Activated CD4-positive, alpha-beta memory T cell treated with anti-CD3 and anti-CD28 coated beads for 36 hours (primary cell): ENCODE results near the gene NAGA. TPM values are rescaled to one million over a fixed set of nuclear protein-coding genes. Genes with fewer than 3 reads are reported as not detected.
"Not testable (repeated sequence)": the region's sequence is repeated elsewhere in the genome, so short reads cannot be mapped to it uniquely, and the experiment has no call there.

Experiments
- CTCF ChIA-PET: fragments of 350-600 bp; sonication (Branson Sonifier 250); formaldehyde crosslinking; loops from one replicate; lab custom pipeline; 2021; ENCODE audit warnings: antibody characterized with exemption, inconsistent platforms; lab: Charles Lee
- POLR2A ChIA-PET: fragments of 350-600 bp; sonication (Branson Sonifier 250); formaldehyde crosslinking; loops from one replicate; lab custom pipeline; 2021; ENCODE audit warnings: antibody characterized with exemption; lab: Charles Lee
- DNase-seq: peaks from one replicate; pipeline ENCODE4 v3.0.0-alpha.2; 2020
- H3K27ac Mint-ChIP-seq: one replicate; pipeline ENCODE4 v1.8.0; 2021; ENCODE audit warnings: mixed read lengths
- H3K27me3 Mint-ChIP-seq: one replicate; pipeline ENCODE4 v1.8.0; 2021; ENCODE audit warnings: mixed read lengths
- H3K36me3 Mint-ChIP-seq: one replicate; pipeline ENCODE4 v1.8.0; 2021; ENCODE audit warnings: mixed read lengths
- H3K4me1 Mint-ChIP-seq: one replicate; pipeline ENCODE4 v1.8.0; 2021; ENCODE audit warnings: low read depth, mixed read lengths
- H3K4me3 Mint-ChIP-seq: one replicate; pipeline ENCODE4 v1.8.0; 2021; ENCODE audit warnings: mild to moderate bottlenecking, mixed read lengths
- H3K9me3 Mint-ChIP-seq: one replicate; pipeline ENCODE4 v1.8.0; 2021; ENCODE audit warnings: mixed read lengths
- intact Hi-C: fragments of 100-400 bp; cut with micrococcal nuclease; formaldehyde crosslinking; loops from one replicate; pipeline ENCODE4 v1.15.1; 2023
- total RNA-seq, 2 experiments: library from RNA; stranded (reverse); gene quantifications; one replicate each; pipeline ENCODE4 v1.2.3, GENCODE V29; 2021

NAGA gene
- total RNA-seq, 2 experiments from 2014 or later: 28.9 to 30.5 TPM

DNA sequence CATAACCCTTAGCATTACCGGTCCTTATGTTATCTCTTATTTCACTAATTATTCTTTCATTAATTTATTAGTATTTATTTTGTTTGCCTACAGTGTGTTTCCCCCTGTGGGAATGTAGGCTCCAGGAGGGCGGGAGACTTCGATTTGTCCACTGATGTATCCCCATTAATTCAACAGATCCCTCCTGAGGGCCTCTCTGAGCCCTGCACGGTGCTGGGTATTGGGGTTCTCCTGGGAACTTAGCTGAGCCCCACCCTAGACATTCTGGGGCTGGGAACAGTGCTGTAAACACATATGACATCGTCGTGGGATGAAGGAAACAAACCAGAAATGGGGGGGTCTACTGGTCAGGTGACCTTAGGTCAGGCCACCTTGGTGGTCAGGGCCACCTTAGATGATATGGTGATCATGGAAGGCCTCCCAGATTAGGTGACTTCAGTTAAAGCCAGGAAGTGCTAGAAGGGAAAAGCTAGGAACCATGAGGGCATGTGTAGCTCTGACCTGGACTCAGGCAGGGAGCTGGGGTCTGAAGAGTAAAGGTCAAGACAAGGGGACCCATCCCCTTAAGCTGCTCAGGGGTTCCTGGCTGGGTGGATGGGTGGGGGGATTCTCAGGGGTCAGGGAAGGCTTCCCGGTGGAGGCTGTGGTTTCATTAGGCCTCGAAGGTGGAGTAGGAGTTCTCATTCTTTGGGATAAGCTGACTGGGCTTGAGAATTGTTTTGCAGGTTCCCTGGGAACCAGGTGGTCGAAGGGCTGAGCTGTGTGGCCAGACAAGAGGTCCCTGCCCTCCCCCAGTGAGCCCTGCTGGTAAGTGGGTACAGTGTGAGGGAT lies 4.4 kb upstream of the NAGA start:
- Mint-ChIP-seq H3K27ac (no peak overlapping the region), H3K36me3 (no peaks in the 10 kb centered on the region), H3K27me3 (no peaks in the 10 kb centered on the region), H3K4me3 (peak overlapping the region; percentile 23), H3K9me3 (no peaks in the 10 kb centered on the region), H3K4me1 (peaks cover 32% of the 10 kb centered on the region)
- ChIA-PET CTCF (interaction anchor here (0.7 to 2.4 kb wide), 5 partner anchors 12 to 119 kb away, joined by 3 to 18 read pairs (median 5); partner anchors contain the start of gene NDUFA6), POLR2A (interaction anchor here (1.6 kb wide), 1 partner anchor 15 kb away, joined by 9 read pairs; the partner anchor contains the start of gene NDUFA6)
- intact Hi-C loops: loop anchor here (5.0 kb wide), 4 partner anchors 43 to 293 kb away; partner anchors contain the start of genes CENPM and SEPTIN3
- DNase-seq: no peak

DNA sequence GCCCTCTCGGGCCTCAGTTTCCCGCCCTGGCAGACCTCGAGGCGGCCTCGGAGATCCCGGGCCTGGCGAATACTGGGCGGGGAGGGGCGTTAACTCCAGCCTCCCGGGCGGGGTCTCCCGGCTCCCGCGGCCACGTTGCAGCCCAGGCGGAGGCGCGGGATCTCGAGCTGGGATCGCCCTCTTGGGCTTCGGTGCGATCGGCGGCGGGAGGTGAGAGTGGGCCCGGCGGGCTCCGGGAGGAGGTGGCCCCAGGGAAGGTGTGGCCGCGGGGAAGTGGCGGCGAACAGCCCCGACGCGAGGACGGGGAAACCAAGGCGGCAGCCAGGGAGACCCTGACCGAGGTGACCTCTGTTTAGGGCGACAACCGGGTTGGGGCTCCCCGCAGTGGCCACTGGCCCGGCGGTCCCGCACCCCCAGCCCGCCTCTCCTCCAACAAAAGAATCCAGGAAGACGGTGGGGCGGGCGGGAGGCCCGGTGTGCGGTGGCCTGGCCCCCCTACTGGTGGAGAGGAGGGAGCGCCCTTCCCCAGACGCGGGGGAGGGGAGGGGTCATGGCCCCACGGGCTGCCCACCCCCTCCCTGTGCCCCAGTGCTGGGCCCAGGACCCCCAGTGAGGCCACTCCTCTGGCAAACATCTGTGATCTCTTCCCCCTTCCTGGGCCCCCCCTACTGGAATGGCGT lies 3.7 kb upstream of the NAGA start, which contains the start of gene PHETA2:
Gene PHETA2 (plus strand): TSS at position 117 of the 680 bp plus-strand sequence. CDS start 3,046 bp downstream, outside the sequence.
- CTCF ChIA-PET: no interaction called here
- POLR2A ChIA-PET: interaction anchor here (0.6 to 1.6 kb wide), 2 partner anchors 16 kb away, joined by 3 to 9 read pairs; partner anchors contain the start of gene NDUFA6
- DNase-seq: peak; percentile 70
- H3K36me3 Mint-ChIP-seq: no peaks in the 10 kb centered on the region
- intact Hi-C loops: loop anchor here (5.0 kb wide), 4 partner anchors 42 to 292 kb away; partner anchors contain the start of genes CENPM and SEPTIN3
- peak within 1 kb of the TSS; percentile 28 for H3K27ac Mint-ChIP-seq
- peaks cover 32% of the 10 kb centered on the region for H3K4me1 Mint-ChIP-seq
- H3K9me3 Mint-ChIP-seq: no peaks in the 10 kb centered on the region
- no peaks in the 10 kb centered on the region for H3K27me3 Mint-ChIP-seq
- peak within 1 kb of the TSS; percentile 59 for H3K4me3 Mint-ChIP-seq

DNA sequence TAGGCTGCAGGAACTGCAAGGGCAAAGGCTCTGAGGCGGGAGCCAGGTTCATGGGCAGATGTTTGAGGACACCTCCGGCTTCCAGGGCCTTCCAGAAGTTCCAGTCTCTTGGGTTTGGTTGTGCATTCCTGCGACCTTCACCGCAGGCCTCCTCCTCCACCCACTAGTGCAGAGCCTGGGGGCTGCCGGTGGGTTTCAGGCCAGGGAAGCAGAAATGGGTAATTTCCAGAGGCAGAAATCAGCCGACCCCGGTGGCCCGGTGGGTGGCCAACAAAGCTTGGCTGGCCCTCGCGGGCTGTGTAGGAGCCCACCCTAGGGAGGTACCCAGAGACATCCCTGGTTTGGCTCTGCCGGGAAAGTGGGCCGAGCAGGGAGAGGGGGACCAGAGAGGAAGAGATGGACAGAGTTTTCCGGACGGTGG lies 3.0 kb upstream of the NAGA start:
- Mint-ChIP-seq H3K27me3 (no peaks in the 10 kb centered on the region), H3K4me1 (peaks cover 31% of the 10 kb centered on the region), H3K9me3 (no peaks in the 10 kb centered on the region), H3K36me3 (no peaks in the 10 kb centered on the region), H3K4me3 (peak overlapping the region; percentile 59), H3K27ac (peak overlapping the region; percentile 28)
- ChIA-PET CTCF (no interaction called here), POLR2A (interaction anchor here (0.6 kb wide), 1 partner anchor 16 kb away, joined by 3 read pairs; no protein-coding TSS in a partner anchor)
- intact Hi-C loops: loop anchor here (5.0 kb wide), 4 partner anchors 41 to 291 kb away; partner anchors contain the start of genes CENPM and SEPTIN3
- DNase-seq: no peak

DNA sequence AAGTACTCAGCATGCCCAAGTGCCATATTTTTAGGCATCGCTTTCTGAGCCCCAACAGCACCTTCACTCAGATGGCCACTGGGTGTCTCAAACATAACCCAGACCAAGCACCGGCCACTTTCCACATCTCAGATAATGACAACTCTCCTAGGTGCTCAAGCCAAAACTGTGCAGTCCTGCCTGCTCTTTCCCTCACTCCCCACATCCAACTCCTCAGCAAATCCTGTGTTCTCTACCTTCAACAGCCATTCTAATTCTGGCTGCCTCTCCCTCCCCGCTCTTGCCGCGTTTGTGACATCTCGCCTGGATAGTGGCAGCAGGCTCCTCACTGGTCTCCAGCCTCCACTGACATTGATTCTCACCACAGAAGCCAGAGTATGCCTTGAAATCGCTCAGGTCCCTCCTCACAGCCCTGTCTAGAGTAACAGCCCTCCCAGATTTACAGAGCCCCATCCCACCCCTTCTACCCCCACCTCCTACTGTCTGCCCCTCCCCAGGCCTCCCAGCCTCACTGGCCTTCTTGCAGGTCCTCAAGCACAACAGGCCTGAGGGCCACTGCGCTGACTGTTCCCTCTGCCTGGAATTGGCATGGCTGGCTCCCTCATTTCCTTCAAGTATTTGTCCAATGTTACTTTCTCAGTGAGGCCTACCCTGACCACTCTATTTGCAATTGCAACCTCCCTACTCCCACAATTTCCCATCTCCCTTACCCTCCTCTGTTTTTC lies 2.2 kb upstream of the NAGA start:
- peak overlapping the region; percentile 59 for H3K4me3 Mint-ChIP-seq
- no peaks in the 10 kb centered on the region for H3K27me3 Mint-ChIP-seq
- CTCF ChIA-PET: no interaction called here
- no peaks in the 10 kb centered on the region for H3K9me3 Mint-ChIP-seq
- intact Hi-C loops: loop anchor here (5.0 kb wide), 4 partner anchors 40 to 290 kb away; partner anchors contain the start of genes CENPM and SEPTIN3
- H3K4me1 Mint-ChIP-seq: peaks cover 30% of the 10 kb centered on the region
- no peak overlapping the region for H3K27ac Mint-ChIP-seq
- no peak for DNase-seq
- POLR2A ChIA-PET: no interaction called here
- no peaks in the 10 kb centered on the region for H3K36me3 Mint-ChIP-seq

DNA sequence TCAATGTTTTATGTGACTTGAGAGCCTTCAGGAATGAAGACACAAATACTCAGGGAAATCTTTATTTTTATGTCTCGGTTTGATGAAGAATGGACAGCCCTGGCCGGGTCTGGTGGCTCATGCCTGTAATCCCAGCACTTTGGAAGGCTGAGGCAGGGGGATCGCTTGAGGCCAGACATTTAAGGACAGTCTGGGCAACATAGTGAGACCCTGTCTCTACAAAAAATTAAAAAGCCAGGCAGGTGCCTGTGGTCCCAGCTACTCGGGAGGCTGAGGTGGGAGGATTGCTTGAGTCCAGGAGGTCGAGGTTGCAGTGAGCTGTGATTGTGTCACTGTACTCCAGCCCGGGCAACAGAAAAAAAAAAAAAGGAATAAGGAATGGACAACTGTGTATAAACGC lies 896 bp upstream of the NAGA start:
- H3K9me3 Mint-ChIP-seq, H3K27me3 Mint-ChIP-seq, DNase-seq, H3K36me3 Mint-ChIP-seq: not testable (repeated sequence)
- intact Hi-C loops: loop anchor here (5.0 kb wide), 4 partner anchors 39 to 289 kb away; partner anchors contain the start of genes CENPM and SEPTIN3
- ChIA-PET CTCF (interaction anchor here (0.7 to 0.9 kb wide), 2 partner anchors 105 to 367 kb away, joined by 3 read pairs; no protein-coding TSS in a partner anchor), POLR2A (interaction anchor here (2.1 to 2.4 kb wide), 2 partner anchors 8 to 19 kb away, joined by 18 to 19 read pairs; partner anchors contain the start of genes NDUFA6 and SMDT1)
- peak overlapping the region; percentile 89 for H3K27ac Mint-ChIP-seq
- H3K4me3 Mint-ChIP-seq: peak overlapping the region; percentile 88
- H3K4me1 Mint-ChIP-seq: peaks cover 32% of the 10 kb centered on the region

DNA sequence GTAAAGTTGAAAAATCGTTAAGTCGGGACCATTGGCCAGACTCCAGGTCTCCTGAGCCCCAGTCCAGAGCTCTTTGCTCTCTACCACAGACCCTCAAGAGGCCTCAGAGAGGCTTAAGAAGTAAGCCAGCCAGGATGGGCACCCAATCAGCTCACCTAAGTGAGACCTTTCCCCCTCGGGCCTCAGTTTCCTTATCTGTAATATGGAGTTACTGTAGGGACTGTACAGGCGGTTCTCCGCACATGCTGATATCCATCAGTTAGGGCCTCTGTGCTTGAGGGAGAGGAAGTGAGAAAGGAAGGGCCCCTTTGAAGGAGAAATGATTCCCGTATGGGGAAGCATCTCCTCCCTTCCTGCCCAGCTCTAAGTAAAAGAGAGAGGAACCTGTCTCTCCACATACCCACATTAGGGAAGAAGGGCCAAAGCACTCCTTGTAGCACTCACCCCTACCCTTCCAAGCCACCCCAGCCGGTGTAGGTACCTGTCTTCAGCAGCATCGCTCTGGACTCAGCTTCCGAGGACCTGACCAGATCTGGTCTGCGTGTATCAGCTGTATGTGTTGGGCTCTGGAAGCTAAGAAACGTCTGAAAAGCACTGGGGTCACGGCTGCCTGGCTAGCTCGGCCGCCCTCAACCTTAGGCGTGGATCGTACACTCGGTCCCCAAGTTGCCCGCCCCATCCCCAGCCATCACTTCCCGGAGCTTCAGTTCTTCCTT lies 653 bp downstream of the NAGA start:
- ChIA-PET POLR2A (interaction anchor here (0.5 to 2.6 kb wide), 10 partner anchors 10 to 269 kb away, joined by 3 to 19 read pairs (median 4); partner anchors contain the start of genes CCDC134, CENPM, NDUFA6 and SMDT1), CTCF (interaction anchor here (0.7 to 1.6 kb wide), 6 partner anchors 20 to 374 kb away, joined by 3 to 5 read pairs (median 4); partner anchors contain the start of gene NDUFA6)
- Mint-ChIP-seq H3K9me3 (no peaks in the 10 kb centered on the region), H3K36me3 (peaks cover 16% of the 10 kb centered on the region), H3K27ac (peak overlapping the region; percentile 89), H3K4me1 (peaks cover 26% of the 10 kb centered on the region), H3K4me3 (peak overlapping the region; percentile 88), H3K27me3 (no peaks in the 10 kb centered on the region)
- intact Hi-C loops: loop anchor here (1.0 to 5.0 kb wide), 5 partner anchors 20 to 288 kb away; partner anchors contain the start of genes CENPM, NDUFA6 and SEPTIN3
- no peak for DNase-seq

DNA sequence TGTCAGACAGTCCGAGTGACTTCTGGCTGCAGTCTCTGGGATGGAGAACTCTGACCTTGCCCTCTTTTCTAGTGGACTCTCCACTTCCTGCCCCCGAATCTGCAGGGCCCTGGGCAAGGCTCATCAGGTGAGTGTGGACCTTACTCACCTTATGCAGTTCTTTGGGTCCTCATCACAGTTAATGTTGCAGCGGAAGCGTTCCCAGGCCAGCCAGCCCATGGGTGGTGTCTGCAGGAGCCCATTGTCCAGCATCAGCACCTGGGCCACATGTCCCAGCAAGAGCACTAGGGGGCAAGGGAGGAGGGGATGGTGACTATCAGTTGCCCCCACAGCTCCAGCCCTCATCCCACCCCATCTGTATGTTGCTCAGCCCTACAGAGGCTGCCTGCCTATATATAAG lies 2.3 kb downstream of the NAGA start:
- no peak overlapping the region for H3K4me3 Mint-ChIP-seq
- H3K27me3 Mint-ChIP-seq: no peaks in the 10 kb centered on the region
- H3K36me3 Mint-ChIP-seq: peaks cover 22% of the 10 kb centered on the region
- no peak for DNase-seq
- H3K4me1 Mint-ChIP-seq: peaks cover 21% of the 10 kb centered on the region
- H3K27ac Mint-ChIP-seq: no peak overlapping the region
- H3K9me3 Mint-ChIP-seq: no peaks in the 10 kb centered on the region
- ChIA-PET POLR2A (interaction anchor here (1.3 to 2.6 kb wide), 2 partner anchors 22 to 37 kb away, joined by 3 to 7 read pairs; partner anchors contain the start of gene NDUFA6), CTCF (interaction anchor here (1.6 kb wide), 1 partner anchor 371 kb away, joined by 4 read pairs; no protein-coding TSS in a partner anchor)
- intact Hi-C loops: no loop called here

DNA sequence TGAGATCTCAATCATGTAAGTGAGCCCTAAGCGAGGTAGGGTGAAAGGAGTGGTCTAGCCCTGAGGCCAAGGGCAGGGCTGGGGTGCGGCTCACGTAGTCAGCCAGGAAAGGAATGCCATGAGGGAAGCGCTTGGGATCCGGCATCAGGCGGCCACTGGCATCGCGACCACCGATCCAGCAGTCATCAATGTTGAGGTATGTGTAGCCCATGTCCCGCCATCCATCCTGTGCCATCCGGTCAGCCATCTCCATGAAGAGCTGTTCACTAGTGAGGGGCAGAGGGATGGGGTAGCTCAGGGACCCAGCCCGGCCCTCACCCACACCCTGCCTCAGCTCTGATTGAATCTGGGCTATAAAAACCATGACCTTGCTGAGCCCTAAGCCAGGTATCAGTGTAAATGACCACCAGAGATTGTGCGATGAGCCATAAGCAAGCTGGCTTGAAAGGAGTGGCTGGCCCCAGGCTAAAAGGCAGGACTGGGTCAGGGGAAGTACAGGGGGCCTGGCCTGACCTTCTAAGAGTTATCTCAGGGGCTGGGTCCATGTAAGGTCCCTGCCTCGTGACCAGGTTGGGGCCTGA lies 2.9 kb downstream of the NAGA start:
- ChIA-PET POLR2A (interaction anchor here (1.3 kb wide), 1 partner anchor 22 kb away, joined by 3 read pairs; the partner anchor contains the start of gene NDUFA6), CTCF (no interaction called here)
- H3K4me3 Mint-ChIP-seq: no peak overlapping the region
- H3K27me3 Mint-ChIP-seq: no peaks in the 10 kb centered on the region
- no peak for DNase-seq
- intact Hi-C loops: no loop called here
- H3K4me1 Mint-ChIP-seq: peaks cover 17% of the 10 kb centered on the region
- H3K27ac Mint-ChIP-seq: no peak overlapping the region
- H3K9me3 Mint-ChIP-seq: no peaks in the 10 kb centered on the region
- peaks cover 28% of the 10 kb centered on the region for H3K36me3 Mint-ChIP-seq

DNA sequence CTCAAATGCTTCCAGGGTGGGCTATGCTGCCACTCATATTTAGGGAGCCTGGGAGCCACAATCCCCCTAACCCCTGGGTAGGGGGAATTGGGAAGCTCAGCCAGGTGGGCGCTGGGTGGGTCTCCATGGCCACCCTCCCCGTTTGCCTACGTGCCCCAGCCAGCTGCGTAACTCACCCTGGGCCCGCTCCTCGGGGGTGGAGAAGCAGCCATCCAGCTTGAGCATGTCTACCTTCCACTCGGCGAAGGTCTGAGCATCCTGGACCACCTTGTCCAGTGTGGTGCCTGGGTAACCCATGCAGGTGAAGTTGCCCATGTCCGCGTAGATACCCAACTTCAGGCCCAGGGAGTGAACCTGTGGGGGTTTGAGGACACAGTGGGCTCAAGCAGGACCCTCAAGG lies 3.7 kb downstream of the NAGA start:
- no peaks in the 10 kb centered on the region for H3K9me3 Mint-ChIP-seq
- H3K4me3 Mint-ChIP-seq: no peak overlapping the region
- DNase-seq: no peak
- ChIA-PET POLR2A (no interaction called here), CTCF (no interaction called here)
- peaks cover 31% of the 10 kb centered on the region for H3K36me3 Mint-ChIP-seq
- peaks cover 16% of the 10 kb centered on the region for H3K4me1 Mint-ChIP-seq
- intact Hi-C loops: no loop called here
- H3K27me3 Mint-ChIP-seq: no peaks in the 10 kb centered on the region
- H3K27ac Mint-ChIP-seq: no peak overlapping the region

DNA sequence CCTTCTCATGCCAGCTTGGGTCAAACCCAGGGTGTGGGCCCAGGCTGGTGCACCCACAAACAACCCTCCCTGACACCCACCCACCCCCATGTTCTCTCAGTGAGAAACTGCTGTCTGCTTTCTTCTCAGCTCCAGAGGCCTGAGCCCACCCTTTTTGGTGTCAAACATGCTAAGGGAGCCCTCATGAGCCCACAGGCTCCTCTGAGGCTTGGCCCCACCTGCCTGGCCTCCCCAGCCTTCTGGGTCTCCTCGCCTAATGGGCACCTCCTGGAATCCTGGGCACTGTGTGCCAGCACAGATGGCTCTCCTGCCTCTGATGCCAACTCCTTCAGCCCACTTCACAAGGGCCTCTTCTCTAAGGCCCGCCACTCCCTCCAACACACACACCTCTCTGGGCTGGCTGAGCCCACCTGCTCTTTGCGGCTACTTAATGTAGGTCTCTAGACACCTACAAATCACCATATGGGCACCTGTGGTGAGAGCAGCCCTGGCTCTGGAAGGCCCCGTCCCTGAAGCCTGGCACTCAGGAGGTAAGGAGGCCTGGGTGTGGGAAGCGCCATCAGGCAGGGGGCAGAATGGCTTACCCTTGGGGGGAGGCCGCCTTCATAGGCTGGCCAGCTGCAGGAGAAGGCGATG lies 4.4 kb downstream of the NAGA start:
- H3K9me3 Mint-ChIP-seq: no peaks in the 10 kb centered on the region
- peaks cover 32% of the 10 kb centered on the region for H3K36me3 Mint-ChIP-seq
- DNase-seq: no peak
- intact Hi-C loops: no loop called here
- H3K27me3 Mint-ChIP-seq: no peaks in the 10 kb centered on the region
- CTCF ChIA-PET: no interaction called here
- POLR2A ChIA-PET: no interaction called here
- peaks cover 9% of the 10 kb centered on the region for H3K4me1 Mint-ChIP-seq
- no peak overlapping the region for H3K4me3 Mint-ChIP-seq
- H3K27ac Mint-ChIP-seq: no peak overlapping the region
